ENCODE results near the gene NRXN3. TPM values are rescaled to one million over a fixed set of nuclear protein-coding genes. Genes with fewer than 3 reads are reported as not detected.

The NRXN3 gene
- total and polyA plus RNA-seq, 2 of the 4 experiments (the other 2 are of a cell fraction), result 4.8 to 25.1 TPM

GRCh38 chr14:78316786-78317185, 146.6 kb downstream of the NRXN3 start:
- no TSS peak for BruUV-seq (replicated peaks)
- Histone ChIP-seq H4K20me1 (ENCODE audit: insufficient read depth, low read length) (no peaks in the 10 kb centered on the region), H3K79me1 (ENCODE audit: low read depth in 1 of 2, low read length in 2 of 2) (no peaks in the 10 kb centered on the region), H3K27me3 (ENCODE audit: control insufficient read depth, insufficient read depth, low read length) (no peaks in the 10 kb centered on the region), H4K8ac (ENCODE audit: low read depth in 2 of 2, low read length in 2 of 2) (no peak overlapping the region), H3K27ac (ENCODE audit: insufficient read depth, low read length) (no peak overlapping the region), H3K4me2 (ENCODE audit: low read depth, low read length) (no peak overlapping the region), H4K91ac (ENCODE audit: insufficient read depth, low read depth, low read length) (no peak overlapping the region), H3K36me3 (ENCODE audit: control insufficient read depth, insufficient read depth, low read length) (no peaks in the 10 kb centered on the region), H2BK120ac (ENCODE audit: low read depth, low read length) (no peak overlapping the region), H3K4me3 (ENCODE audit: insufficient read depth, low read depth, low read length) (no peak overlapping the region), H2BK15ac (ENCODE audit: low read depth, low read length) (no peak overlapping the region), H2AK9ac (replicated peaks; ENCODE audit: low read depth, low read length, poor library complexity) (no peak overlapping the region), H3K56ac (ENCODE audit: extremely low read depth, insufficient read depth, low read length) (no peak overlapping the region), H2AK5ac (ENCODE audit: low read depth, low read length) (no peak overlapping the region), H2BK20ac (ENCODE audit: low read depth, low read length) (no peak overlapping the region), H3K18ac (ENCODE audit: low read depth, low read length) (no peak overlapping the region), H2AFZ (replicated peaks; ENCODE audit: low read length, poor library complexity) (no peak overlapping the region), H3K9me1 (ENCODE audit: insufficient read depth, low read length) (no peaks in the 10 kb centered on the region), H3K4me1 (ENCODE audit: control insufficient read depth, insufficient read depth, low read length) (no peaks in the 10 kb centered on the region), H3K9me3 (ENCODE audit: control insufficient read depth, insufficient read depth, low read length) (peaks cover 9% of the 10 kb centered on the region), H3K9ac (ENCODE audit: low read depth, low read length) (no peak overlapping the region), H3K4ac (ENCODE audit: low read depth, low read length) (no peak overlapping the region), H2BK5ac (ENCODE audit: low read depth, low read length, poor library complexity, severe bottlenecking) (no peak overlapping the region), H3K14ac (replicated peaks; ENCODE audit: low read depth, low read length) (no peak overlapping the region), H4K5ac (ENCODE audit: low read depth, low read length) (no peak overlapping the region), H3K23ac (ENCODE audit: low read depth, low read length) (no peak overlapping the region)
- no peak for TF ChIP-seq CEBPB (IDR thresholded peaks at IDR 0.05; ENCODE audit: low read depth, low read length)
- no peak for TF ChIP-seq SMC3 (IDR thresholded peaks at IDR 0.05; ENCODE audit: low read depth, low read length)
- no peak for TF ChIP-seq RCOR1 (IDR thresholded peaks at IDR 0.05; ENCODE audit: insufficient replicate concordance, low read length)
- TF ChIP-seq USF2 (IDR thresholded peaks at IDR 0.05; ENCODE audit: low read depth, low read length), result no peak
- TF ChIP-seq ELK1 (IDR thresholded peaks at IDR 0.05; ENCODE audit: borderline replicate concordance, low read depth, low read length), result no peak
- TF ChIP-seq RAD21 (IDR thresholded peaks at IDR 0.05; ENCODE audit: low read length), result no peak
- TF ChIP-seq MAZ (IDR thresholded peaks at IDR 0.05; ENCODE audit: borderline replicate concordance, low read depth, low read length), result no peak
- no peak for TF ChIP-seq MAFK (IDR thresholded peaks at IDR 0.05; ENCODE audit: low read depth, low read length)
- no peak for TF ChIP-seq CTCF (conservative IDR thresholded peaks at IDR 0.05; ENCODE audit: low read depth, low read length)
- TF ChIP-seq NFE2L2 (IDR thresholded peaks at IDR 0.05; ENCODE audit: low read depth, low read length), result no peak
- TF ChIP-seq RFX5 (IDR thresholded peaks at IDR 0.05; ENCODE audit: low read depth, low read length), result no peak
- no peak for TF ChIP-seq MXI1 (IDR thresholded peaks at IDR 0.05; ENCODE audit: borderline replicate concordance, low read depth, low read length)
- TF ChIP-seq CHD1 (IDR thresholded peaks at IDR 0.05; ENCODE audit: low read depth, low read length), result no peak
- no peak for TF ChIP-seq BHLHE40 (IDR thresholded peaks at IDR 0.05; ENCODE audit: low read depth, low read length)
- no peak for TF ChIP-seq FOS (IDR thresholded peaks at IDR 0.05; ENCODE audit: low read depth, low read length)
- no peak for TF ChIP-seq POLR2A (IDR thresholded peaks at IDR 0.05; ENCODE audit: low read depth, low read length)
- in situ Hi-C loops (cut with MboI; ENCODE audit: low sequenced_read_pairs) (no loop called here), intact Hi-C loops (cut with micrococcal nuclease) (no loop called here), dilution Hi-C loops (cut with HindIII; ENCODE audit: low sequenced_read_pairs, unreplicated experiment) (no loop called here)
- ChIA-PET CTCF (no interaction called here), POLR2A (ENCODE audit: unreplicated experiment) (no interaction called here)
- WGBS, 2 experiments (ENCODE audit: extremely low coverage in 2 of 2, insufficient read length in 1 of 2), result no CpG with 5 or more reads among the region's 3 CpGs
- ATAC-seq (ENCODE audit: low read depth) (no peak), DNase-seq (no peak)

Data from IMR-90 (cell line).